ENCODE measurements around the gene RBMS1.

- TF ChIP-seq REST (IDR thresholded peaks at IDR 0.05; ENCODE audit: unreplicated experiment) (no peak), JUNB (IDR thresholded peaks at IDR 0.05; ENCODE audit: unreplicated experiment) (no peak), CREB1 (CRISPR knock-in tag; IDR thresholded peaks at IDR 0.05; ENCODE audit: low read depth) (no peak), EZH2 (IDR thresholded peaks at IDR 0.05; ENCODE audit: low read depth, unreplicated experiment) (no peak), CTCF (conservative IDR thresholded peaks at IDR 0.05; ENCODE audit: low read depth in 2 of 2) (no peak), POLR2AphosphoS5 (IDR thresholded peaks at IDR 0.05; ENCODE audit: low read depth) (no peak)
Measured at GRCh38 chr2:160501370-160501769, 7.8 kb upstream of the RBMS1 start.

Data from GM23338 (cell line).